Esophagus (tissue), 2 donors: ENCODE results near the gene CGB3. TPM values are rescaled to one million over a fixed set of nuclear protein-coding genes. Genes with fewer than 3 reads are reported as not detected.

Experiments
- H3K27ac ChIP-seq, 2 donors: one replicate each; pipeline ENCODE4 v1.5.1; 2013; ENCODE audit warnings: low read depth in 2 of 2, mild to moderate bottlenecking in 2 of 2, inconsistent platforms in 1 of 2, low read length in 1 of 2, moderate library complexity in 1 of 2
- H3K27me3 ChIP-seq, 2 donors: one replicate each; pipeline ENCODE4 v1.6.1; 2013; ENCODE audit warnings: low read length in 2 of 2, control low read depth in 1 of 2, mild to moderate bottlenecking in 1 of 2; ENCODE audit not compliant: insufficient read depth in 2 of 2, control insufficient read depth in 1 of 2
- H3K36me3 ChIP-seq, 2 donors: one replicate each; pipeline ENCODE4 v1.6.1; 2013; ENCODE audit warnings: low read length in 1 of 2; ENCODE audit not compliant: control insufficient read depth in 2 of 2, insufficient read depth in 2 of 2
- H3K4me1 ChIP-seq, 2 donors: one replicate each; pipeline ENCODE4 v1.6.1; 2013; ENCODE audit warnings: low read length in 1 of 2; ENCODE audit not compliant: control insufficient read depth in 2 of 2, insufficient read depth in 2 of 2
- H3K4me3 ChIP-seq, 2 donors: one replicate each; pipeline ENCODE4 v1.5.1; 2013; ENCODE audit warnings: low read length in 2 of 2, mild to moderate bottlenecking in 2 of 2, low read depth in 1 of 2, moderate library complexity in 1 of 2
- H3K9me3 ChIP-seq, 2 donors: one replicate each; pipeline ENCODE4 v1.6.1; 2013; ENCODE audit warnings: mild to moderate bottlenecking in 2 of 2, low read depth in 1 of 2, low read length in 1 of 2, moderate library complexity in 1 of 2; ENCODE audit not compliant: control insufficient read depth in 2 of 2, insufficient read depth in 1 of 2
- WGBS, 2 donors: extraction: QIAGEN DNeasy Blood & Tissue Kit; methylation state at CpG; one replicate each; pipeline ENCODE4 v1.1.7; 2013; 5-methylcytosine and 5-hydroxymethylcytosine counted together
- polyA plus RNA-seq, 2 donors: library from polyadenylated mRNA; stranded (reverse); fragments of 200-250 nt; gene quantifications; one replicate each; pipeline ENCODE4 v1.2.3, GENCODE V29; 2013
- donor health status: healthy with polysubstance abuse.
- donor health status: Bipolar disorder and iron deficiency.

CGB3 gene
- polyA plus RNA-seq, 2 donors = not detected

DNA sequence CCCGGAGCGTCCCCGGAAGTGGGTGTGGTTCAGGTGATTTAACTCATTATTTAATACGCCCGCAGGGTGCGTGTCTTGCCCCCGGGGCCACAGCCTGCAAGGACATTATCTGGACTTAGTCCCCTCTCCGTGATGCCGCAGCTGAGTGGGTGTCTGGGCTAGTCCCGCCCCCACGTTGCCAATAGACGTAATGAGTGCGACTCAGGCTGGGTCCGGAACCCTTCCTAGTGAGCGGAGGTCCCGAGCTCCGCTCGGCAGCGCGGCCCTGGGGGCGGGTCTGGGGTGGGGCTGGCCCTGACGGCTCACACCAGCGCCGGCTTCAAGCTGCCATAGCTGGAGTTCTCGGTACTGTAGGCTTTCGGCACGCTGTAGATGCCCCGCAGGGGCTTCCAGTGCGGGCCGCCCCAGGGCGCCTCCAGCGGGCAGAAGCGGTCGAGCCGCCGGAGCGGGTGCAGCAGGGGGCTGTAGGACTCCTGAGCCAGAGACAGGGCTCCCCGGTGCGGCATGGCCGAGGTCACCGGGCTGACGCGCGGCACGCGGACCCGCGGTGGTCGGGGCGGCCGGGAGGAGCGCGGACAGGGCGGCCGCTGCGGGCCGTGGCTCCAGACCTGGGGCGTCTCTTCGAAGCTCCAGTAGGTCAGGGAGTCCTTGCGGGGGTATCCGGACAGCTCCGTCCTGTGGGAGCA is 6.3 kb downstream of the CGB3 start:
- Histone ChIP-seq H3K27ac (no peak overlapping the region), H3K27me3 (no peaks in the 10 kb centered on the region), H3K9me3 (peaks cover 0 to 2% of the 10 kb centered on the region in 2 donors), H3K4me1 (peaks cover 2 to 7% of the 10 kb centered on the region in 2 donors), H3K36me3 (peaks cover 4 to 22% of the 10 kb centered on the region in 2 donors), H3K4me3 (peak overlapping the region; percentile 22 to 29)
- 0 to 1% methylated on average over 61 to 62 of the region's 62 CpGs for WGBS, 2 donors

DNA sequence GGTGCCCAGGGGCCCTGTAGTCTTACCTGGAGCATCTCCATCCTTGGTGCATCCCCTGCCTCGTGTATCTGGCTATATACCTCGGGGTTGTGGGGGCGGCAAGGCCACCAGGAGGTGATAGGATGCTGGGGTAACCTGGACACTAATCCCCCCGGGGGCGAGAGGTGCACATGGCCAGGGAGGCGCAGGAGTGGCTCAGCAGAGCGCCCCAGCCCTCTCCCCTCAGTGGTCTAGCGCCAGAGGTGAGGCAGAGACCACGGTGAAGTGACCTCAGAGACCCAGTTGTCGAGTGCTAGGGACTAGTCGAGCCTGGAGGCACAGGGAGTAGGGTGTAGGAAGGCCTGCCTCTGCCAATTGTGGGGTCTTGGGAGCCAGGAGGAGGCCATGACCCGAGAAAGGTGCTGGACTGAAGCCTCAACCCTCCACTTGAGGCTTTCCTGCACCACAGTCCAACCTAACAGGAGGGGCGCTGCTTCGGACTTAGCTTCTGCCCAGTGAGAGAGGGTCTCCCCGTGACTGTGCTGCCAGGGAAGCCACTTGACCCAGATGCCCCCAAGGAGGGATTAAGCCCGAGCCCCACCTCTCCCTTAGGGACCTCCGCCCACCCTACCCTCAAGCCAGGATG is 7.0 kb downstream of the CGB3 start, which contains the start of gene LHB:
Gene LHB (minus strand): TSS at position 51 of the 625 bp plus-strand sequence. CDS start 10 bp downstream, at position 41.
- no peak within 1 kb of the TSS for H3K27ac ChIP-seq
- peaks cover 4 to 22% of the 10 kb centered on the region in 2 donors for H3K36me3 ChIP-seq
- peaks cover 0 to 2% of the 10 kb centered on the region in 2 donors for H3K9me3 ChIP-seq
- peaks cover 2 to 7% of the 10 kb centered on the region in 2 donors for H3K4me1 ChIP-seq
- H3K4me3 ChIP-seq = peak within 1 kb of the TSS; percentile 22 to 29
- no peaks in the 10 kb centered on the region for H3K27me3 ChIP-seq
- 67 to 68% methylated on average over 17 of the region's 17 CpGs for WGBS, 2 donors

DNA sequence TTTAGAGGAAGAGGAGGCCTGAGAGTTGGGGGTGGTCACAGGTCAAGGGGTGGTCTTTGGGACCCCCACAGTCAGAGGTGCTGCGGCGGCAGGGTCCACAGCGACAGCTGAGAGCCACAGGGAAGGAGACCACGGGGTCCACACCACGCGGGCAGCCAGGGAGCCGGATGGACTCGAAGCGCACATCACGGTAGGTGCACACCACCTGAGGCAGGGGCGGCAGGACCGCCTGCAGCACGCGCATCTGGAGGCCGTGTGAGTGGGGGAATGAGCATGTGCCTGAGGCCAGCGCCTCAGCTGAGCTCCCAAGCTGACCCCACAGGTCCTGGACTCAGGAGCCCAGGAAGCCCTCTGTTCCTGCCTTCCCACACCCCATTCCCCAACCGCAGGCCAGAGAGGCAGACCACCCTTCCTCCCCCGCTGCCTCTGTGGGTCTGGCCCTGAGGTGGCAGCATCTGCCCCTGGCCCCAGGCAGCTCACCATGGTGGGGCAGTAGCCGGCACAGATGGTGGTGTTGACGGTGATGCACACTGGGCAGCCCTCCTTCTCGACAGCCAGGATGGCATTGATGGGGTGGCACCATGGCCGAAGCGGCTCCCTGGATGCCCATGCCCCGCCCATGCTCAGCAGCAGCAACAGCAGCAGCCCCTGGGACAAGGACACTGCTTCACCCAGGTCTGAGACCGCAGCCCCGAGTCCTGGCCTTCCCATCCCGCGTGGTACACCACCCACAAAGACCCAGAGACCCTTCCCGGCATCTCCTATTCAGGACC is 7.9 kb downstream of the CGB3 start:
- peaks cover 0 to 2% of the 10 kb centered on the region in 2 donors for H3K9me3 ChIP-seq
- no peak overlapping the region for H3K4me3 ChIP-seq
- no peaks in the 10 kb centered on the region for H3K27me3 ChIP-seq
- H3K36me3 ChIP-seq = peaks cover 4 to 30% of the 10 kb centered on the region in 2 donors
- H3K4me1 ChIP-seq = peaks cover 2 to 7% of the 10 kb centered on the region in 2 donors
- WGBS, 2 donors = 87 to 93% methylated on average over 24 to 27 of the region's 29 CpGs
- no peak overlapping the region for H3K27ac ChIP-seq

DNA sequence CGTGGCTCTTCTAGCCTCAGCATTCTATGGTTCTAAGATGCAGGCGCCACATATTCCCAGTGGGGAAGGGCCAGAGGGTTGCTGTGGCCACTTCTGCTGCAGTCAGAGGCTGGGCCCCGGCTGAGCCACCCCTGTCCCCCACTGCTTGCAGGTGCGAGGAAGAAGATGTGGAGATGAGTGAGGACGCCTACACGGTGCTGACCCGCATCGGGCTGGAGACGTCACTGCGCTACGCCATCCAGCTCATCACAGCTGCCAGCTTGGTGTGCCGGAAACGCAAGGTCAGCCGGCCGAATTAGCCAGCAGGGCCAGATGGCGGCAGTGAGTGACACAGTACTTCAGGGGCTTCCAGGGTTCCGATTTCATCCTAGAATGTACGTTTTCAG is 9.3 kb downstream of the CGB3 start:
- no peak overlapping the region for H3K27ac ChIP-seq
- peaks cover 2 to 7% of the 10 kb centered on the region in 2 donors for H3K4me1 ChIP-seq
- H3K9me3 ChIP-seq = no peaks in the 10 kb centered on the region
- 90 to 96% methylated on average over 18 of the region's 18 CpGs for WGBS, 2 donors
- no peaks in the 10 kb centered on the region for H3K27me3 ChIP-seq
- H3K36me3 ChIP-seq = peaks cover 4 to 41% of the 10 kb centered on the region in 2 donors
- no peak overlapping the region for H3K4me3 ChIP-seq

DNA sequence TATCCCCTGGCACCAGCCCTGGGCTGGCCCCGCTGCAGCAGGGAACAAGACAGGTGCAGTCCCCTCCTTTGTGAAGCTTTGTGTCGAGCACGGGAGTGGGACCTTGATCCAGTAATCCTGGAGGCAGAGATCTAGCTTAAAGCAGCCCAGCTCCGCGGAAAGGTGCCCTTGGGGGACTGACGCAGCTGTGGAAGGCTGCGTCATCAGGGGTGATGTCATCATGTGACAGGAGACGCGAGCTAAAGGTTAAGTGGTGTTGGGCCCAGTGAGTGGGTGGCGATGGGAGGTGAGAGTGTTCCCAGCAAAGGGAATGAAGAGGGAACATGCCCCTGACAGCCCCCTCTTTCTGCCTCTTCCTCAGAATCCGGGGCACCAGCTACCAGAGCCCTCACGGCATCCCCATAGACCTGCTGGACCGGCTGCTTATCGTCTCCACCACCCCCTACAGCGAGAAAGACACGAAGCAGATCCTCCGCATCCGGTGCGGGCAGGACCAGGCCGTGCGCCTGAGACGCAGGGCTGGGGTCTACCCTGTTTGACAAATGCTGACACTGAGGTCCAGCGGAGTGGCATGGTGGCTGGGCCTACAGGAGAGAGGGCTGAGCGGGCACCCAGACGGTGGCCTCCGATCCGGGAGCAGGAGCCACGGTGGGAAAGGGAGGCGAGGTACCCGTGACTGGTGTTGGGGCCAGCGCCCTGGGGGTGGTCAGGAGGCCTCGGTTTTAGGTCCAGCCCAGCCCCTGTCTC is 9.8 kb downstream of the CGB3 start:
- Histone ChIP-seq H3K27ac (no peak overlapping the region), H3K27me3 (no peaks in the 10 kb centered on the region), H3K9me3 (no peaks in the 10 kb centered on the region), H3K4me3 (no peak overlapping the region), H3K4me1 (peaks cover 2 to 7% of the 10 kb centered on the region in 2 donors), H3K36me3 (peaks cover 4 to 46% of the 10 kb centered on the region in 2 donors)
- WGBS, 2 donors = 88 to 89% methylated on average over 32 of the region's 32 CpGs

DNA sequence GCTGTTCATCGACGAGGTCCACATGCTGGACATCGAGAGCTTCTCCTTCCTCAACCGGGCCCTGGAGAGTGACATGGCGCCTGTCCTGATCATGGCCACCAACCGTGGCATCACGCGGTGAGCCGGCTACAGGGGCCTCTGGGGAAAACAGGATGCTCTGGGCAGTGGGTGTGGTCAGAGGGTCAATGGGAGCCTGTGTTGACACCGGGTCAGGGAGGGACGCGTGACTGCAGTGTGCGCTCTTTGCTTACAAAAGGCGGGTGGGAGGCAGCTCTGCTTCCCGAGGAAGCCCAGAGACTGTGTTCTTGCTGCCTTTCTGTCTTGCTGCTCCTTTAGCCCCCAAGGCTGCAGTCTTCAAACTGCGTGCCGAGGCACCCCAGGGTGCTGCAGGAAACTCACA is 12.9 kb downstream of the CGB3 start:
- WGBS, 2 donors = 89 to 91% methylated on average over 17 of the region's 17 CpGs
- H3K9me3 ChIP-seq = no peaks in the 10 kb centered on the region
- peaks cover 12 to 57% of the 10 kb centered on the region in 2 donors for H3K36me3 ChIP-seq
- no peak overlapping the region for H3K4me3 ChIP-seq
- no peaks in the 10 kb centered on the region for H3K4me1 ChIP-seq
- no peak overlapping the region for H3K27ac ChIP-seq
- H3K27me3 ChIP-seq = no peaks in the 10 kb centered on the region

DNA sequence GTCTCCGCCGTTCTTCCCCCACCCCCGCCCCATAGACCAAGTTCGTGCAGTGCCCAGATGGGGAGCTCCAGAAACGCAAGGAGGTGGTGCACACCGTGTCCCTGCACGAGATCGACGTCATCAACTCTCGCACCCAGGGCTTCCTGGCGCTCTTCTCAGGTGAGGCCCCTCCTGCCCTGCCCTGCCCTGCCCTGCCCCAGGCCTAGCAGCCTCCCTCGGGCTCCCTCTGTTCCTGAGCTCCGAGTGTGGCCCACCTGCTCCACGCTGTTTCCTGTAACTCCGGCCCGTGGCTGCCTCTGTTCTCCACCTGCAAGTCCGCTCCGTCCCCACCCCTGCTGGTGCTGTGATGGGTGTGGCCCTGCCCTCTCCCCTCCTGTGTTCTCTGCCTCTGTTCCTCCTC is 13.7 kb downstream of the CGB3 start:
- Histone ChIP-seq H3K9me3 (no peaks in the 10 kb centered on the region), H3K4me1 (no peaks in the 10 kb centered on the region), H3K4me3 (no peak overlapping the region), H3K27me3 (no peaks in the 10 kb centered on the region), H3K27ac (no peak overlapping the region), H3K36me3 (peaks cover 13 to 55% of the 10 kb centered on the region in 2 donors)
- WGBS, 2 donors = 89 to 91% methylated on average over 18 of the region's 18 CpGs

DNA sequence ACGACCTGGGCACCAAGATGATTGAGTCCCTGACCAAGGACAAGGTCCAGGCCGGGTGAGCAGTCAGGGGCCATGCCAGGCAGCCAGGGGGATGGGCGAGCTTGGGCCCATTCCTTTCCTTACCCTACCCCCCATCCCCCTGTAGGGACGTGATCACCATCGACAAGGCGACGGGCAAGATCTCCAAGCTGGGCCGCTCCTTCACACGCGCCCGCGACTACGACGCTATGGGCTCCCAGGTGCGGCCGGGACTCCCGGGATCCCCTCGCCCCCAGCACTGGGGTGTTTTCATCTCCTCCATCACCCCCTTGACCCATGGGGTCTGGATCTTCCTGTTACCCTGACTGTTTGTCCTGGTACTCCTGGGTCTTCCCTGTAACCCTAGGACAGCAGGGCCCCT is 14.3 kb downstream of the CGB3 start:
- WGBS, 2 donors = 92 to 96% methylated on average over 18 of the region's 18 CpGs
- no peaks in the 10 kb centered on the region for H3K27me3 ChIP-seq
- H3K36me3 ChIP-seq = peaks cover 13 to 49% of the 10 kb centered on the region in 2 donors
- no peaks in the 10 kb centered on the region for H3K9me3 ChIP-seq
- H3K4me3 ChIP-seq = no peak overlapping the region
- H3K4me1 ChIP-seq = no peaks in the 10 kb centered on the region
- H3K27ac ChIP-seq = no peak overlapping the region

DNA sequence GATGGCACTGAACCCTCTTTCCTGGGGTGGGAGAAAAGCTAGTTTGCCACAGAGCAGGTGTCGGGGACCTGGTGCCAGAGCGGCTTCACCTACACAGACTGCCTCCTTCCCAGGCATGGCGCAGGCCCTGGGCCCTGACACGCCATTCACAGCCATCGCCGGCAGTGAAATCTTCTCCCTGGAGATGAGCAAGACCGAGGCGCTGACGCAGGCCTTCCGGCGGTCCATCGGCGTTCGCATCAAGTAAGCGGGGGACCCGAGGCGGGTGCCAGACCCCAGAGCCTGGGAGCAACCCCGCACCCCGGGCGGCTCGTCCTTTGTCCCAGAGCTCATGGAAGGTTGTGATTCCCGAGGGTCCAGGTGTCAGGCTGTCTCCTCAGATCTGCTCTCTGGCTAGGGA is 17.2 kb downstream of the CGB3 start:
- WGBS, 2 donors = 96 to 98% methylated on average over 22 of the region's 22 CpGs

More for the DNA sequence above, 17.2 kb downstream of the CGB3 start:
- no peaks in the 10 kb centered on the region for H3K9me3 ChIP-seq
- no peak overlapping the region for H3K4me3 ChIP-seq
- no peak overlapping the region for H3K27ac ChIP-seq
- H3K27me3 ChIP-seq = no peaks in the 10 kb centered on the region
- H3K4me1 ChIP-seq = no peaks in the 10 kb centered on the region
- peaks cover 13 to 44% of the 10 kb centered on the region in 2 donors for H3K36me3 ChIP-seq
